ENCODE measurements around the gene PRKCSH.

Gene PRKCSH

GRCh38 chr19:11435833-11436313, 438 bp downstream of the PRKCSH start:
- no peak for DNase-seq (ENCODE audit: low spot score)
- no peak for TF ChIP-seq CTCF (IDR thresholded peaks at IDR 0.05; ENCODE audit: extremely low read depth, missing control alignments)

- no peak for DNase-seq (ENCODE audit: low spot score)
- no peak for TF ChIP-seq CTCF (IDR thresholded peaks at IDR 0.05; ENCODE audit: extremely low read depth, missing control alignments)
These were observed 2.5 kb downstream of the PRKCSH start for GRCh38 chr19:11437955-11438354.

GRCh38 chr19:11444059-11444458, 8.6 kb downstream of the PRKCSH start:
- no peak for DNase-seq (ENCODE audit: low spot score)
- TF ChIP-seq CTCF (IDR thresholded peaks at IDR 0.05; ENCODE audit: extremely low read depth, missing control alignments): no peak

GRCh38 chr19:11445141-11445540, 9.7 kb downstream of the PRKCSH start:
- no peak for DNase-seq (ENCODE audit: low spot score)
- TF ChIP-seq CTCF (IDR thresholded peaks at IDR 0.05; ENCODE audit: extremely low read depth, missing control alignments): no peak

- DNase-seq (ENCODE audit: low spot score): no peak
- no peak for TF ChIP-seq CTCF (IDR thresholded peaks at IDR 0.05; ENCODE audit: extremely low read depth, missing control alignments)
These were observed 10.8 kb downstream of the PRKCSH start for GRCh38 chr19:11446271-11446651.

- DNase-seq (ENCODE audit: low spot score): peak; percentile 79
- TF ChIP-seq CTCF (IDR thresholded peaks at IDR 0.05; ENCODE audit: extremely low read depth, missing control alignments): peak; percentile 81
These were observed 11.3 kb downstream of the PRKCSH start for GRCh38 chr19:11446652-11447301.

GRCh38 chr19:11447347-11448262, 12.2 kb downstream of the PRKCSH start:
- TF ChIP-seq CTCF (IDR thresholded peaks at IDR 0.05; ENCODE audit: extremely low read depth, missing control alignments): no peak
- no peak for DNase-seq (ENCODE audit: low spot score)

All from GM20000 (cell line).